MM.1S (cell line): Measurements from ENCODE around the gene C14orf132.

Experiments used
- EZH2 ChIP-seq: fragments of 300-600 bp; sonication (generic); optimal IDR thresholded peaks from 2 replicates; pipeline ENCODE3; 2017; ENCODE audit warnings: low read depth, mild to moderate bottlenecking, antibody characterized with exemption, low read length, mixed read lengths
- EZH2phosphoT487 ChIP-seq: fragments of 300-600 bp; sonication (generic); IDR thresholded peaks from 2 replicates; pipeline ENCODE4 v1.6.1; 2018; ENCODE audit warnings: antibody characterized with exemption, low read length
- TF ChIP-seq, protein P1 (sequence below): fragments of 300-600 bp; sonication (generic); IDR thresholded peaks from 2 replicates; pipeline ENCODE4 v1.5.1; 2016; ENCODE audit warnings: antibody characterized with exemption, low read length, mixed read lengths

DNA sequence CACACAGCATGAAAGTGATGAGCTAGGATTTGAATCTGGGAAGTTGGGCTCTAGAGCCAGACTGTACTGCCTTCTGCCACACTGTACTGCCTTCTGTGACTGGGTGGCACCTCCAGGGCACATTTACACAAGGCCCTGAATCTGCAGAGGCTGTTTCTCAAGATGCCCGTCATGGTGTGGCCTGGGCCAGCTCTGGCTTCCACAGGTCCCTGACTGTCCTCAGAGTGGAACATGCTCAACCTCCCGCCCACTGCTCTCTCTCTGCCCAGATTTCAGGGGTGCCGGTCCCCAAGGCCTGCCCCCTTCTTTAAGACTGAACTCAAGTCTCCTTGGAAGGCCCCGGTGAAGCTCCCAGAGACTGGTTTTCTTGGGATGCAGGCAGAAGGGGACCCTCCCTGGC lies 50.2 kb downstream of the C14orf132 start:
- TF ChIP-seq, protein P1, sequence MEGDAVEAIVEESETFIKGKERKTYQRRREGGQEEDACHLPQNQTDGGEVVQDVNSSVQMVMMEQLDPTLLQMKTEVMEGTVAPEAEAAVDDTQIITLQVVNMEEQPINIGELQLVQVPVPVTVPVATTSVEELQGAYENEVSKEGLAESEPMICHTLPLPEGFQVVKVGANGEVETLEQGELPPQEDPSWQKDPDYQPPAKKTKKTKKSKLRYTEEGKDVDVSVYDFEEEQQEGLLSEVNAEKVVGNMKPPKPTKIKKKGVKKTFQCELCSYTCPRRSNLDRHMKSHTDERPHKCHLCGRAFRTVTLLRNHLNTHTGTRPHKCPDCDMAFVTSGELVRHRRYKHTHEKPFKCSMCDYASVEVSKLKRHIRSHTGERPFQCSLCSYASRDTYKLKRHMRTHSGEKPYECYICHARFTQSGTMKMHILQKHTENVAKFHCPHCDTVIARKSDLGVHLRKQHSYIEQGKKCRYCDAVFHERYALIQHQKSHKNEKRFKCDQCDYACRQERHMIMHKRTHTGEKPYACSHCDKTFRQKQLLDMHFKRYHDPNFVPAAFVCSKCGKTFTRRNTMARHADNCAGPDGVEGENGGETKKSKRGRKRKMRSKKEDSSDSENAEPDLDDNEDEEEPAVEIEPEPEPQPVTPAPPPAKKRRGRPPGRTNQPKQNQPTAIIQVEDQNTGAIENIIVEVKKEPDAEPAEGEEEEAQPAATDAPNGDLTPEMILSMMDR = no peak
- TF ChIP-seq EZH2 (no peak), EZH2phosphoT487 (no peak)
